Esophagus (tissue), 2 donors: ENCODE measurements around the gene STXBP5L. TPM values are rescaled to one million over a fixed set of nuclear protein-coding genes. Genes with fewer than 3 reads are reported as not detected.

Experiments used
- H3K27ac ChIP-seq, 2 donors: one replicate each; pipeline ENCODE4 v1.5.1; 2013; ENCODE audit warnings: low read depth in 2 of 2, mild to moderate bottlenecking in 2 of 2, inconsistent platforms in 1 of 2, low read length in 1 of 2, moderate library complexity in 1 of 2
- H3K27me3 ChIP-seq, 2 donors: one replicate each; pipeline ENCODE4 v1.6.1; 2013; ENCODE audit warnings: low read length in 2 of 2, control low read depth in 1 of 2, mild to moderate bottlenecking in 1 of 2; ENCODE audit not compliant: insufficient read depth in 2 of 2, control insufficient read depth in 1 of 2
- H3K36me3 ChIP-seq, 2 donors: one replicate each; pipeline ENCODE4 v1.6.1; 2013; ENCODE audit warnings: low read length in 1 of 2; ENCODE audit not compliant: control insufficient read depth in 2 of 2, insufficient read depth in 2 of 2
- H3K4me1 ChIP-seq, 2 donors: one replicate each; pipeline ENCODE4 v1.6.1; 2013; ENCODE audit warnings: low read length in 1 of 2; ENCODE audit not compliant: control insufficient read depth in 2 of 2, insufficient read depth in 2 of 2
- H3K4me3 ChIP-seq, 2 donors: one replicate each; pipeline ENCODE4 v1.5.1; 2013; ENCODE audit warnings: low read length in 2 of 2, mild to moderate bottlenecking in 2 of 2, low read depth in 1 of 2, moderate library complexity in 1 of 2
- H3K9me3 ChIP-seq, 2 donors: one replicate each; pipeline ENCODE4 v1.6.1; 2013; ENCODE audit warnings: mild to moderate bottlenecking in 2 of 2, low read depth in 1 of 2, low read length in 1 of 2, moderate library complexity in 1 of 2; ENCODE audit not compliant: control insufficient read depth in 2 of 2, insufficient read depth in 1 of 2
- WGBS, 2 donors: extraction: QIAGEN DNeasy Blood & Tissue Kit; methylation state at CpG; one replicate each; pipeline ENCODE4 v1.1.7; 2013; 5-methylcytosine and 5-hydroxymethylcytosine counted together
- polyA plus RNA-seq, 2 donors: library from polyadenylated mRNA; stranded (reverse); fragments of 200-250 nt; gene quantifications; one replicate each; pipeline ENCODE4 v1.2.3, GENCODE V29; 2013
- donor health status: healthy with polysubstance abuse.
- donor health status: Bipolar disorder and iron deficiency.

STXBP5L gene
- polyA plus RNA-seq, 2 donors: 0.08 to 0.21 TPM

DNA sequence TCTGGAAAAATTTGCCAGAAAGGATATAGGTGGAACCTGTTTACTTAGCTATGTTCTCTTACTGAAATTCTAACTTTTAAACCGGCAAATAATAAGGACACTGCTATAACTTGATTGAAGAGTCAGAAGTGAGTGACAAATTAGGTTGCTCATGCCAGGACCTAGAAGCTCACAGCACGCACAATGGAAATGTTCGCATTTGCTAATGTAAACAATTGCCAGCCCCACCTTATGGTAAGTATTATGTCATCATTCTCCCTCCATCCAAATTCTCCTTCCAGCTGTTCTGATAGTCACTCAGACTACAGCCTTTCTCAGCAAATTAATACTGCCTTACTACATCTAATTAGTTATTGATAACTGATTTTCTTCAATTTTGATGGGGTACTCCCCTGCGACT is 4.8 kb upstream of the STXBP5L start:
- 52 to 58% methylated on average over 4 of the region's 4 CpGs for WGBS, 2 donors

DNA sequence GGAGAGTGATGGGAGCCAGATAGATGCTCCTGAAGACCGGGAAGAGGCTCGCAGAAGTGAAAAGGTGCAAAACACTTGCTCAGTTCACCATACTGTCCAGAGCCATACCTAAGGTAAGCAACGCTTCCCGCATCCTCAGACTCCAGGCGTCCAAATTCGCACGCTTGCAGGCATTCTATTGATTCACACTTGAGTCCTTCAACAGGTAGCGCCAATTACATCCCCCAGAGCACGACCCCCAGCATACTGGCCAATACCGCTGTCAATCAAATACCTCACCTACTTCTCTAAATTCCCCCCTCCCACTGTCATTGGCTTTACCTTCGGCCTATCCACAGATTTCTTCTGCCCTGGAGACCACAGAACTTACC is 361 bp upstream of the STXBP5L start:
- Histone ChIP-seq H3K9me3 (no peaks in the 10 kb centered on the region), H3K36me3 (no peaks in the 10 kb centered on the region), H3K27me3 (peaks cover 0 to 7% of the 10 kb centered on the region in 2 donors), H3K4me3 (peak overlapping the region in 1 of 2 donors; percentile 35), H3K27ac (no peak overlapping the region), H3K4me1 (peaks cover 0 to 3% of the 10 kb centered on the region in 2 donors)
- 5 to 9% methylated on average over 11 of the region's 11 CpGs for WGBS, 2 donors

More for the DNA sequence above, 4.8 kb upstream of the STXBP5L start:
- H3K27ac ChIP-seq: no peak overlapping the region
- no peaks in the 10 kb centered on the region for H3K36me3 ChIP-seq
- peaks cover 0 to 7% of the 10 kb centered on the region in 2 donors for H3K27me3 ChIP-seq
- no peaks in the 10 kb centered on the region for H3K4me1 ChIP-seq
- H3K4me3 ChIP-seq: no peak overlapping the region
- no peaks in the 10 kb centered on the region for H3K9me3 ChIP-seq

DNA sequence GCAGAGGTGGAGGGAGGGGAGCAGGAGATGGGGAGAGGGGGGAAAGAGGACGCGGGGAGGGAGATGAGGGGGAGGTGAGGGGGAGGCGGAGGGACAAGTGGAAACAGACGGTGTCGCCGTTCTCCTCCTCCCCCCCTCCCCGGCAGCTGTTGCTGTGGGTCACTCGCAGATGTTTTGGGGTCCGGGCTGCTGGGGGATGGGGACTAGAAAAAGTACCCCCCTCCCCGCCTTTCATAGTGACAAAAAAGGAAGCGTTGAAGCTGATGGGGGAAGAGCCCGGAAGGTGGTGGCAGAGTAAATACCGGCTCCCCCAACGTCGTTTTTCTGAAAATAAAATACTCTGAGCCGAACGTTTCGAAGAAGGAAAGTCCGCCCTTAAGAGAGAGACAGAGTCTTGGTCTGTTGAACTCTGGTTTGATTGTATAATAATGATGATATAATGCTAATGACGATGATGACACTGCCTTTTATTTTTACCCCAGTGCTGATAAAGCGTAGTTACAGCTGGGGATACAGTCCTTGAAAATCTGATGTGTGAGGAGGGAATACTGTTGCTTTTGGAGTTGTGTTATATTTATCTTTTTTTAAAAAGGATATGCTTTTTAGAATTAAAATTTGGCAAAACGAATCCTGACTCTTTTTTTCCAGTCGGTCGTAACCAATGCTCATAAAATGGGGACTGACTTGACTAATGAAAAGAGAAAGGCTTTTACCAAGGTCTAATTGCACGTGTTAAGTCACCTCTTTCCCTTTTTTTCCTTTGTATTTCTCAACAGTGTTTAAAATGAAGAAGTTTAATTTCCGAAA is 993 bp downstream of the STXBP5L start:
- peaks cover 0 to 7% of the 10 kb centered on the region in 2 donors for H3K27me3 ChIP-seq
- no peaks in the 10 kb centered on the region for H3K9me3 ChIP-seq
- H3K36me3 ChIP-seq: no peaks in the 10 kb centered on the region
- 3% methylated on average over 24 to 26 of the region's 26 CpGs for WGBS, 2 donors
- H3K4me1 ChIP-seq: peaks cover 0 to 3% of the 10 kb centered on the region in 2 donors
- H3K4me3 ChIP-seq: peak overlapping the region in 1 of 2 donors; percentile 35
- no peak overlapping the region for H3K27ac ChIP-seq

DNA sequence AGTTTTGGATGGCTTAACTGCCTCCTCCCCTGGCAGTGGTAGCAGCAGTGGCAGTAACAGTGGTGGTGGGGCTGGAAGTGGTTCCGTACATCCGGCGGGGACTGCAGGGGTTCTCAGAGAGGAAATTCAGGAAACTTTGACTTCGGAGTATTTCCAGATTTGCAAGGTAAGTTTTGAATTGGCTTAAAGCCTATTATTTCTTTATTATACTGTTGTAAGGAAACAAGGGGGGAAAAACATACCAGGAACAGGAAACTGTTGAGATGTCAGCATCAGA is 1.5 kb downstream of the STXBP5L start:
- peak overlapping the region in 1 of 2 donors; percentile 35 for H3K4me3 ChIP-seq
- 12 to 16% methylated on average over 4 of the region's 4 CpGs for WGBS, 2 donors
- H3K27ac ChIP-seq: no peak overlapping the region
- H3K4me1 ChIP-seq: peaks cover 0 to 3% of the 10 kb centered on the region in 2 donors
- peaks cover 0 to 7% of the 10 kb centered on the region in 2 donors for H3K27me3 ChIP-seq
- no peaks in the 10 kb centered on the region for H3K36me3 ChIP-seq
- H3K9me3 ChIP-seq: no peaks in the 10 kb centered on the region

DNA sequence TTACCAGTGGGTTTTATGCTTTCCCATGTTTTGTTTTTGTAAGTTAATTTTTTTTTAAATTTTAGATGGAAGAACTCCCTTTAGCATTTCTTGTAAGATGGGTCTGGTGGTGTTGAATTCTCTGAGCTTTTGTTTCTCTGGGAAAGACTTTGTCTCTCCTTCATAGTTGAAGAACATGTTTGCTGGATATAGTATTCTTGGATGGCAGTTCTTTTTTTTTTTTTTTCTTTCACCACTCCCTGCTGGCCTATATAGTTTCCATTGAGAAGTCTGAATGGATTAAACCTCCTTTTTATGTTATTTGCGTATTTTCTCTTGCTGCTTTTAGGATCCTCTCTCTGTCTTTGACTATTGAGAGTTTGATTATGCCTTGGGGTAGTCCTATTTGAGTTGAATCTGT is 18.1 kb downstream of the STXBP5L start:
- no peak overlapping the region for H3K27ac ChIP-seq
- peaks cover 0 to 5% of the 10 kb centered on the region in 2 donors for H3K9me3 ChIP-seq
- H3K36me3 ChIP-seq: no peaks in the 10 kb centered on the region
- no peak overlapping the region for H3K4me3 ChIP-seq
- 84 to 93% methylated on average over 1 of the region's 1 CpG for WGBS, 2 donors
- no peaks in the 10 kb centered on the region for H3K4me1 ChIP-seq
- H3K27me3 ChIP-seq: no peaks in the 10 kb centered on the region

DNA sequence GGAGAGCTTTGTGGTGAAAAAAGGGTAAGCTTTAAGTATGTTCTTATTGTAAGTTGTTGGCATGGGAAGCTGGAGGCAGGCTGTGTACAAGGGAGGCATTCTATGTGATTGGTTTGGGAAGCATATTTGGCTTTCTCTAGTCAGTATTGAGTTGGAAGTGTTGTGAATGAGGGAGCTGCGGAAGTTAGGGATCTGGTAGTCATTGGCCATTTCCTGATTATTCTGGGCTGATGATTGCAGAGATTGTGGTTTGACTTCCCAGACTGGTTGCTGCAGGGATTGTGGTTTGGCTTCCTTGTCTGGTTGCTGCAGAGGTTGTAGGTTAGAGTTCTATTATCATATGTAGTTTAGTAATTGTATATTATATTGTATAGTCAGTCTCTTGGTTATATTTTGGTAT is 21.0 kb downstream of the STXBP5L start:
- Histone ChIP-seq H3K4me3 (no peak overlapping the region), H3K27me3 (no peaks in the 10 kb centered on the region), H3K4me1 (no peaks in the 10 kb centered on the region), H3K9me3 (peaks cover 0 to 5% of the 10 kb centered on the region in 2 donors), H3K36me3 (no peaks in the 10 kb centered on the region), H3K27ac (no peak overlapping the region)
- 76 to 84% methylated on average over 1 of the region's 1 CpG for WGBS, 2 donors

DNA sequence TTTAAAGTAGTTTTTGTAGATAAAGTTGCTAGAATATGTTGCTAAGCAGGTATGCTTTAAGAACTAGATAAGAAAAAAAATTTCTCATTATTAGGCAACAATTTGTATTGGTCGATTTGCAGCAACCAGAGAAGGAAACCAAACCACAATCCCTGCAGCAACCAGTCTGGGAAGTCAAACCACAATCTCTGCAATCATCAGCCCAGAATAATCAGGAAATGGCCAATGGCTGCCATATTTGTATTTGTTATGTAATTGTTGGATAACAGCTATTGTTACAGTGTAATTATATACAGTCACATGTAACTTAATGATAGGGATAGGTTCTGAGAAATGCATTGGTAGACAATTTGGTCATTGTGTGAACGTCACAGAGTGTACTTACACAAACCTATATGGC is 23.6 kb downstream of the STXBP5L start:
- H3K9me3 ChIP-seq: peaks cover 0 to 3% of the 10 kb centered on the region in 2 donors
- H3K27ac ChIP-seq: no peak overlapping the region
- H3K27me3 ChIP-seq: no peaks in the 10 kb centered on the region
- no peaks in the 10 kb centered on the region for H3K36me3 ChIP-seq
- 74 to 78% methylated on average over 2 of the region's 2 CpGs for WGBS, 2 donors
- no peaks in the 10 kb centered on the region for H3K4me1 ChIP-seq
- no peak overlapping the region for H3K4me3 ChIP-seq

DNA sequence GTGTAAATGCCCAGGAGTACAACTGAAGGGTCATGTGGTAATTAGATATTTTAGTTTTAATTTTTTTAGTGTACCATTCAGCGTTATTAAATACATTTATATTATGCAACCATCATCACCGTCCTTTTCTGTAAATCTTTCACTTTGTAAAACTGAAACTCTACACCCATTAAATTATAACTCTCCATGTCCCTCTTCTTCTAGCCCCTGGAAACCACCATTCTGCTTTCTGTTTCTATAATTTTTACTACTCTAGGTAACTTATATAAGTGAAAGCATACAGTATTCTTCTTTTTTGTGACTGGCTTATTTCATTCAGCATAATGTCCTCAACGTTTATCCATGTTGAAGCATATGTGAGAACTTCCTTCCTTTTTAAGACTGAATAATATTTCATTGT is 48.1 kb downstream of the STXBP5L start:
- Histone ChIP-seq H3K27ac (no peak overlapping the region), H3K27me3 (no peaks in the 10 kb centered on the region), H3K4me1 (no peaks in the 10 kb centered on the region), H3K36me3 (no peaks in the 10 kb centered on the region), H3K9me3 (no peaks in the 10 kb centered on the region), H3K4me3 (no peak overlapping the region)
- WGBS, 2 donors: 80 to 81% methylated on average over 3 of the region's 3 CpGs

DNA sequence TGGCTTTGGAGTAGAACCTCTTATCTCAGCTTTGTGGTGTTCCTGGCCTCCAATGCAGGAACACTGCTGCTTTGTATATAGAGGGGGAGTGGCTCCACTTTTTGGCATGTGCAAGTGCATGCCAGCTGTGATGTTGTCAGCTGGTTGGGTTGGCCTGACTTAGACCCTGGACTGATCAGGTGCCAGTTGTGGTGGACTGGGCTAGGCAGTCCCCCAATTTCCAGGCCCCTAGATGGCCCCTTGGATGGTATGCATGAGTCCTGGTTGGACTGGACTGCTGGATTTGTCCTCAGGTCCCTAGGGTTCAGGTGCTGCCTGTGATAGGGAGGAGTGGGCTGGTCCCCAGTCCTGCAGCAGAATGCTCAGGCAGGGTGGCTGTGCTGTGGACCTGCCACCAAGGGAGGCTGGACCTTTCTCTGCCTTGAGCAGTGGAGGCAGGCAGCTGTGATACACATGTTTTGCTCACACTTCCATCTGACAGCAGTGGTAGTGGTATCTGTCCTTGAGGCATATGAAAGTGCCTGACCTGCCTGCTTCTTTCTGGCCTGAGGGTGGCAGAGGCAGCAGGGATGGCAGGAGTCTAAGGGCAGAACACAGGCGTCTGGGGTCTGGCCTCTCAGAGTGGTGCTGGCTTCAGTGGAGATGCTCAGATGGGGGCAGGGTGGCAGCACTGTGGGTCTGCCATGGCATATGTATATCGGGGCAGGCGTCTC is 74.8 kb downstream of the STXBP5L start:
- WGBS, 2 donors: 72 to 89% methylated on average over 3 of the region's 3 CpGs
- H3K36me3 ChIP-seq: no peaks in the 10 kb centered on the region

DNA sequence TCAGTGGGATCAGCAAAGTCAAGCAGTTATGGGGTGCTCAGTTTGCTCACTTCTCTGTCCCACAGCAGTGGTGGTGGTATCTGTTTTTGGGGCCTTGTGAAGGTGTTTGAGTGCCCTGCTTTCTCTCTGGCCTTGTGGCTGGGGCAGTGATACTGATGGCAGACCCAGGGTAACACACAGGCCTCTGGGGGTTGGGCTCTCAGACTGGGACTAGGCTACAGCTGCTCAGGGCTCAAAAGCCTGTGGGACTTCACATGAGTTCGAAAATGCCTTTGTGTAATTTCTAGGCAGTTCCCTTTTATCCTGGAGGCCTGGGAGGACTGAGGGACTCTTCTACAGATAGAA is 75.3 kb downstream of the STXBP5L start:
- no peak overlapping the region for H3K4me3 ChIP-seq
- H3K27me3 ChIP-seq: no peaks in the 10 kb centered on the region
- peaks cover 3 to 6% of the 10 kb centered on the region in 2 donors for H3K9me3 ChIP-seq
- H3K27ac ChIP-seq: no peak overlapping the region
- no peaks in the 10 kb centered on the region for H3K4me1 ChIP-seq
- 29 to 36% methylated on average over 1 of the region's 1 CpG for WGBS, 2 donors
- no peaks in the 10 kb centered on the region for H3K36me3 ChIP-seq

More for the DNA sequence above, 74.8 kb downstream of the STXBP5L start:
- Histone ChIP-seq H3K27ac (no peak overlapping the region), H3K4me1 (no peaks in the 10 kb centered on the region), H3K27me3 (no peaks in the 10 kb centered on the region), H3K9me3 (peaks cover 3 to 6% of the 10 kb centered on the region in 2 donors), H3K4me3 (no peak overlapping the region)
